GM12801 (cell line): Measurements from ENCODE around the gene MDC1.

Experiments used
- TF ChIP-seq, protein P1 (sequence below): IDR thresholded peaks from one replicate; pipeline ENCODE4 v1.5.1; 2011; ENCODE audit warnings: control low read depth; ENCODE audit not compliant: insufficient read length; ENCODE audit errors: extremely low read depth

The MDC1 gene

GRCh38 chr6:30670760-30671527 is 46.1 kb downstream of the MDC1 start:
- TF ChIP-seq, protein P1, sequence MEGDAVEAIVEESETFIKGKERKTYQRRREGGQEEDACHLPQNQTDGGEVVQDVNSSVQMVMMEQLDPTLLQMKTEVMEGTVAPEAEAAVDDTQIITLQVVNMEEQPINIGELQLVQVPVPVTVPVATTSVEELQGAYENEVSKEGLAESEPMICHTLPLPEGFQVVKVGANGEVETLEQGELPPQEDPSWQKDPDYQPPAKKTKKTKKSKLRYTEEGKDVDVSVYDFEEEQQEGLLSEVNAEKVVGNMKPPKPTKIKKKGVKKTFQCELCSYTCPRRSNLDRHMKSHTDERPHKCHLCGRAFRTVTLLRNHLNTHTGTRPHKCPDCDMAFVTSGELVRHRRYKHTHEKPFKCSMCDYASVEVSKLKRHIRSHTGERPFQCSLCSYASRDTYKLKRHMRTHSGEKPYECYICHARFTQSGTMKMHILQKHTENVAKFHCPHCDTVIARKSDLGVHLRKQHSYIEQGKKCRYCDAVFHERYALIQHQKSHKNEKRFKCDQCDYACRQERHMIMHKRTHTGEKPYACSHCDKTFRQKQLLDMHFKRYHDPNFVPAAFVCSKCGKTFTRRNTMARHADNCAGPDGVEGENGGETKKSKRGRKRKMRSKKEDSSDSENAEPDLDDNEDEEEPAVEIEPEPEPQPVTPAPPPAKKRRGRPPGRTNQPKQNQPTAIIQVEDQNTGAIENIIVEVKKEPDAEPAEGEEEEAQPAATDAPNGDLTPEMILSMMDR: no peak

DNA sequence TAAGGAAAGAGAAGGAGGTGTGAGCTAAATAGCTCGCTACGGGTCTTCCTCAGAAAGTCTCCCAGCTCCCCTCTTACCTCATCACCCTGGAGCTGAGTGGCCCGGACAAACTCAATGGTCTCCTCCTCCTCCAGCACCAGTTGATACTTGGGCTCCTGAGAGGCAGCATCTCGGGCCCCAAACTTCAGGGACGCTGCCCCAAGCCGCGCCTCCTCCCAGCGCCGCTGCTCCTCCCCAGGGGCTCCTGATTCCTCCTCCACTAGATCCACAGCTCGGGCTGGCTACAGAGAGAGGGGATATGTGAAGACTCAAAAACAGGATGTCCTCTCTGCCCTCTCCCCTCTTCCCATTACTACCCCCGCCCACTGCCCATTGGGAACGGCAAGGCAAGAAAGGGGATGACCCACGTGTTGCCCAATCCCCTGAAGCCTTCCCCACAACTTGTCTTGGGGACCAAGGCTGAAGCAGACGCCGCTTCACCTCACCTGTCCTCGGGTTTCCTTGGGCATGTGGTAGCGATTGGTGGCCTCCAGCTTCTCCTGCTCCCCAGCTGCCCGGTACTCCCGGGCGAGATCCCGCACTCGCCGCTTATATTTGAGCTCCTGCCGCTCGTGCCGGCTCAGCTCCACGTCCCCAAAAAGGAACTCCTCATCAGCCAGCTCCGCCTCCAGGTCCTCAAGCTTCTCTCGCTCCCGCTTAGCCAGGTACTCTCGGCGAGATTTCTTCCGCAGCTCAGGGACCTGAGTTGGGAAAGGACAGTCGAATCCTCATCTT is 51.9 kb downstream of the MDC1 start:
- TF ChIP-seq, protein P1: no peak

- TF ChIP-seq, protein P1: no peak
Measured at GRCh38 chr6:30657454-30657853, 59.6 kb downstream of the MDC1 start.

GRCh38 chr6:30656513-30656912 is 60.6 kb downstream of the MDC1 start:
- TF ChIP-seq, protein P1: no peak

- TF ChIP-seq, protein P1: no peak
Measured at GRCh38 chr6:30655743-30656094, 61.4 kb downstream of the MDC1 start.

GRCh38 chr6:30654798-30655742 is 62.0 kb downstream of the MDC1 start:
- TF ChIP-seq, protein P1: no peak

- TF ChIP-seq, protein P1: no peak
Measured at GRCh38 chr6:30651143-30651542, 65.9 kb downstream of the MDC1 start.
